HUDEP-2 (cell line): ENCODE results near the gene ASB13.

ENCODE experiments used
- DNase-seq, 76 experiments: peaks; one replicate each; lab custom pipeline; 2025; ENCODE audit not compliant: unreplicated experiment in 76 of 76; lab: John Stamatoyannopoulos, UW

ASB13 gene

DNA sequence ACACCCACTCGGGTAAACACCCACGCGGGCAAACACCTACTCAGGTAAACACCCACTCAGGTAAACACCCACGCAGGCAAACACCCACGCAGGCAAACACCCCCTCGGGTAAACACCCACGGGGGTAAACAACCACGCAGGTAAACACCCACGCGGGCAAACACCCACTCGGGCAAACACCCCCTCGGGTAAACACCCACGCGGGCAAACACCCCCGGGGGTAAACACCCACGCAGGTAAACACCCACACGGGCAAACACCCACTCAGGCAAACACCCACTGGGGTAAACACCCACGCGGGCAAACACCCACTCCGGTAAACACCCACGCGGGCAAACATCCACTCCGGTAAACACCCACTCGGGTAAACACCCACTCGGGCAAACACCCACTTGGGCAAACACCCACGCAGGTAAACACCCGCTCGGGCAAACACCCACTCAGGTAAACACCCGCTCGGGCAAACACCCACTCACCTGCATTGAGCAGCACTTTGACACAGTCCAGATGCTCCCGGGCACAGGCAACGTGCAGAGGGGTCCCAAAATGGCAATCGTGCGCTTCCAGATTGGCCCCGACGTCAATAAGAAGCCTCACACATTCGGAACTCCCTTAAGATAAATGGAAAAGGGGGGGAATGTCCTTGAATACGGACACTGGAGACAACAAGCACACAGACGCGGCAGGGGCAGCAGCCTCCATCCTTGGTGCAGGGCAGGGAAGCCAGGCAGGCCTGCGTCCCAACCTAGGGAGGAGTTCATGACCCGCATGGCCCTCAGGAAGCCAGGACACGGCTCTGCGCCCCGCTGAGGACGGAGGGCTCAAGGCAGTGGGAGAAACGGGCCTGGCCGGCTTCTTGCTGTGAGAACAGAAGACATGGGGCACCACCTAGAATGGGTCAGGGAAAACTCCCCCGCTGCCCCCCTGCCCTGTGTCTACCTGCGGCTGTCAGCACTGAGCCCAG is 17.6 kb downstream of the ASB13 start:
- peak in 1 of 76 experiments; percentile 4 for DNase-seq

DNA sequence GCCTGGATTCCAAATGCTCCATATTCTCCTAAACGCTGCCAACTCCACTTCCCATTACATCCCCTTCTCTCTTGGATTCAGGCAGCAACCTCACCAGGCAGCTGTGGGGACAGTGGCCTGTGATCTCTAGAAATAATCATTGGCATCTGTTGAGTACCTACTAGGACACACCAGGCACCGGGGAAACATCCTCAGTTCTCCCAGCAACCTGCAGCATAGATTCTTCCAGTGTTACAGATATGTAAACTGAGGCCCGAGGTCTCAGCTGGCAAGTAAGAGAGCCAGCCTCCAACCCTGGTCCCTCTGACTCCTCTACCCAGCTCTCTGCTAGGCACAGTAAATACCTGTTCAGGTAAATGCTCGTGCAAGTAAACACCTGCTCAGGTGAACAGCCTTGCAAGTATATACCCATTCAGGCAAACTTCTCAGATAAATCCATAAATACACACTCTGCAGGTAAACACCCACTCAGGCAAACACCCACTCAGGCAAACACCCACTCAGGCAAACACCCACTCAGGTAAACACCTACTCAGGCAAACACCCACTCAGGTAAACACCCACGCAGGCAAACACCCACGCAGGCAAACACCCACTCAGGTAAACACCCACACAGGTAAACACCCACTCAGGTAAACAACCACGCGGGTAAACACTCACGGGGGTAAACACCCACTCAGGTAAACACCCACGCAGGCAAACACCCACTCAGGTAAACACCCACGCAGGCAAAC is 18.7 kb downstream of the ASB13 start:
- no peak for DNase-seq

DNA sequence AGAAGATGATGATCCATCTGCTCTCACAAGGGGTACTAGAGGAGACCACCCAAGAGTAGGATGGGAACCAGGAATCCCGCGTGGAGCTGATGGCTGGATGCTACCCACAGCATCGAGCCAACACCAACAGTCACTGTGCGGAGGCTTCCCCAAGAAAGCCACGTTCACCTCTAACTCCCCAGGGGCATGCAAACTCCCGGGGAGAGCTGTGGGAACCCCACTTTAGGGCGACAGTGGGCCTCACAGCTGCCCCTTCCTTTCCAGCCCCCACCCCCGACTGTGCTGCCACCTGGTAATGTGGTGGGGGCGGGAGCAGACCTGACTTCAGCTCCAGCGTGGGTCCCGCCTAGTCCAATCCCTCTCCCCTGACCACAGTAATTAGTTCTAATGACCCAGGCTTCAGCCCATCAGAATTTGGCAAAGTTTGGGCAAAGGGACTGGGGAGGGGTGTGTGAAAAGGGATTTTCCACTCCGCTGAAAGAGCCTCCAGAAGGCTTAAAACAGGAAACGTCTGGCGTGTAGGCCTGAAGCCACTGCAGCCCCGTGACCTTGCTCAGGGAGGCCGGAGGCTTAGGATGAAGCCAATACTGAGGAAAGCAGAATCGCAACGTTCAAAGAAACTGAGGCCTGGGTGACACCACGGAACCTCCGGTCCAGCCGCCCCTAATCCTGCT is 20.3 kb downstream of the ASB13 start:
- no peak for DNase-seq

DNA sequence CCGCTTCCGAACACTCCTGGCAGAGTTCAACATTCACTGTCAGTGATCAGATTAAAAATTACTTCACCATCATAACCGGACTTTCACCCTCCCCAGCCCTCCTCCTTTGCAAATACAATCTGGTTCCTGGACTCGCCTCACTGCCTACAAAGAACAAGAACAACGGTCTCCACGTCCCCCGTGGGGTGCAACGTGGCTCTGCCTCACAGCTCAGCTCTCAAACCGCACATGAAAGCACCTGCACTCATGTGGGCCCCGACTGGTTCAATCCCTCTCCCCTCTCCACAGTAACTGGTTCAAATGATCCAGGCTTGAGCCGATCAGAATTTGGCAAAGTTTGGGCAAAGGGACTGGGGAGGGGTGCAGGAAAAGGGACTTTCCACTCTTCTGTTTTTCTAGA is 21.0 kb downstream of the ASB13 start:
- no peak for DNase-seq

DNA sequence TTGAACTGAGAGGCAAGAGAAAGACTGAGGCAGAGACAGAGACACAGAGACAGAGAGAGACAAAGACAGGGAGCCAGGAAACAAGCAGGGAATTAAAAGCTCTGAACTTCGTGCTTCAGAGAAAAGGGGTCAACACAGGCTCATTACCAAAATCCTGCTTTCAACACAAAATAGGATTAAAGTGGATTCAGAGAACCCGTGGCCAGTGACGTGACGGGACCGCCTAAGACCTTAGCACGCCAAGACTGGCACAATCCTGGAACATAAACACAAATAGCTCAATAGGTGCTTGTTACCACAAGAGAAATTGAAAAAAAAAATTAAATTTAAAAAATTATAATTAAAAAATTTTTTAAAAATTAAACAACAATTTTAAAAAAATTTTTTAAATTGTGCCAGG is 21.5 kb downstream of the ASB13 start:
- no peak for DNase-seq

DNA sequence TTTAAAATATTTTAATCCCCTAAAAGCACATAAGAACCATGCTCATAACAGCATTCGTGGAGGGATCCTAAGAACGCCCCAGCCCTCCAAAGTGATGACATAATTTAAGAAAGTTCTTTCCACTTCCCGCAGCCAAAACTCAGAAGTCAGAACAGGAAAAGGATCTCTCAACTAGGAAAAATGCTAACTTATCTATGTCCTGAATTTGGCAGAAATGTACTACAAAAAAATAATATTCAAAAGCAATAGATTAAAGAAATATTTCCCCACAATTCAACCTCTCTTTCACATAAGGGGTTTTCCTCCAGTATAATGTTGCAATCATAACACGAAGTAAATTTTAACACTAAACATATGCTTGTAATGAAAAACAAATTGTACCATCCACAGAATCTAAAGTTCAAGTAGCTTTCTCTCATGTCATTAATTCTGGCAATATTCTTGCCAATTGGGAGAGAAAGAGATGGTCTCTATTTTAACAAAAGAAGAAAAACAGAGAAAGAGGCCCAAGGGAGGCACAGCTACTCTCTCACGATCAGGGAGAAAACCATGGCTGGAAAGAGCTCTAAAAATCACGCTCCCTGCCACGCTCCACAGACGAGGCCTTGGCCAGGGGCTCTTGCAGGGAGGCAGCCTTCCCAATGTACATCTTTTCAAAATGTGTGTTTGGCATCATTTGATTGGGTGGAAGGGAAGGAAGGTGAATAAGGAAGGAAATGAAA is 22.9 kb downstream of the ASB13 start:
- no peak for DNase-seq

DNA sequence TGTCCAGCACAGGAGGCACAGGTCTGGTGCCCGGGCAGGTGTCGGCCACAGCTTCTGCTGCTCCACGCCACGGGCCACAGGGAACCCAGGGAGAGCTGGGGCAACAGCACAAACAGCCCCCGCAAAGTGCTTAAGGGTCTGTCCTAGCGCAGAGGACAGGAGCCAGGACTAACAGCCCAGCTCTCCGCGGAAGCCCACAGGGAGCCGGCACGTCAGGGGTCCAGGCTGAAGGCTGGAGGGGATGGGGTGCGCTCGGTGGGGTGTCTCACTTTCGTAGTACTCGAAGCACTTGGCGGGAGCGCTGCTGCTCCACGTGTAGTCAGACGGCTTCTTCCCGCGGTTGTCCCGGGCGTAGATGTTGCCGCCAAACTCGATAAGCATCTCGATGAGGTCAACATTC is 24.9 kb downstream of the ASB13 start:
- DNase-seq, result no peak

DNA sequence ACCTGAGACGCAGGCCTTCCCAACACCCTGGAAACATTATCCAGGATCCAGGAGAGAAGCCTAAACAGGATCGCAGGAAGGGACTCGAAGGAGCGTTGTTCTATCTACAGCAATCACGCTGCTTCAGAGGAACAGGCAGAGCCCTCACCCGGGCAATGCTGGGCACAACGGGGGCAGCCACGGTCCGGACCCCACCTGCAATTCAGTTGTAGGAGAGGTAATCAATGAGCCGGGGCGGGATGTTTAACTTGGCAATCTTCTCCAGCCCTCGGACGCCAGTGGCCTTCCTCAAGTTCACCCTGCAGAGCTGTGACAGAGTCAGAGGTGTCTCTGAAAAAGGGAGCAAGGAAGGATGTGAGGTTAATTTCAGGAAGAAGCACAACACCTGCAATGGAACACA is 25.9 kb downstream of the ASB13 start:
- DNase-seq, result no peak

DNA sequence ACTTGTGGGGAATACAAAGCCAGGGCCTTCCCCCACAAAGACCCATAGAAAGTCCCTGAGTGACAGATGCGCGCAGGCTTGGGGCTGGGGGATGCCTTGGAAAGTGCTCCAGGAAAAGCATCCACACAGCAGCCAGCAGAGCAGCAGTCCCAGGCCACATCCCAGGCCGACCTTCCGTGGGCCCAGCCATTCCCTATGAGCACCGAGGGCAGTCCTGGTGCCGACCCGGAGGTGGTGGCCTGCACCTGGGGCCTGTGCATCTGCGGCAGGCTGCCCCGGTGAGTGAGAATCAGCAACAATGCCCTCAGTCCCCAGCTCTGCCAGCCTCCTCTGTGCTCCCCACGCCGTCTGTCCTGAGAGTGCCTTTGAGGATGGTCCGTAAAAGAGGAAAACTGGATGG is 26.4 kb downstream of the ASB13 start:
- no peak for DNase-seq

DNA sequence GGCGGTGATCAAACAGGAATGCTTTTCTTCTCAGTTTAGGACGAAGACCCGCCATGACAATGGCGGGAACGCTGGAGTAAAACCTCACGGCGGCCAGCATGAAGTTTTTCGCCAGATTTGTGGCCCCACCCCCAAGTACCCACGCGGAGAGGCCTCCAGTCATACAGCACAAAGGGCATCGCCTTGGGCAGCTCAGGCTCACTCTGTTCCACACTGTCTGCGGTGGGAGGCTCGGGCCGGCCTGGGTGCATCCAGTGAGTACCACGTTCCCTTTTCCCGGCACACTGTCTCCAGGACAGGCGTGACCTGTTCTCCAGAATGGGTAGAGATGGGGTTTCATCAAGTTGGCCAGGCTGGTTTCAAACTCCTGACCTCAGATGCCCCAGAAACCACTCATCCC is 27.3 kb downstream of the ASB13 start:
- DNase-seq, result no peak

DNA sequence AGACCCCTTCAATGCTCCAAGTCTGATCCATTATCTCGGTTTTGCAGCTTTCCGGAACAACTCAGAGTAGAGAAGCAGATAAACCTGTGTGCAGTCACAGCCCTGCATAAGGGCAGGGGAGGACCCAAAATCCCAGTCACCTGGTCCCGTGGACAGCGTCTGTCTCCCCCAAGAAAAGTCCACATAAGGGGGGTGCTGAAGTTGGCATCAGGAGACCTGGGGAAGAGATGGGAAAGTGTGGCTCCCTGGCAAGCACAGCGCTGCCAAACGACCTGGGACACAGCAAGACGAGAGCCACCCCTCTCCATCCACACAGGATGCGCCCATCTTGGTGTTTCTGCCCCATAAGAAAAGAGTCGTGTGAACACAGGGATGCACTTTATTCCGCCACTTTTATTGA is 27.9 kb downstream of the ASB13 start:
- DNase-seq, result no peak

DNA sequence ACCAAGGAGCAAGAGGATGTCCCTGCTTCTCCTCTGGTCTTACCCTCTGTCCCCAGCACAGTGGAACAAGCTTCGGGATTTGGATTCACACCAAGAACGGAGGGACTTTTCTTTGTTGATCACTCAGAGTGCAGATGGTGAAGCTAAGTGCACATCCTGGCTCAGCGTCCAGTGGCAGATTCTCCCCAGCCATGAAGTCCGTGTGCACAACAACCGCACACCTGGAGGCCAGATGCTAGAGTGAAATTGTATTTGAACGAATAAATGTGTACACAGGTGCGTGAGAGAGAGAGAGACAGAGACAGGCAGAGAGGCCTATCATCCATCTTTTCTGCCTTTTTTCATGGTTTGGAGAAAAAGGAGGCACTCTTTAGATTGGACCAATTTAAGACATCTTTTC is 31.5 kb downstream of the ASB13 start:
- no peak for DNase-seq

DNA sequence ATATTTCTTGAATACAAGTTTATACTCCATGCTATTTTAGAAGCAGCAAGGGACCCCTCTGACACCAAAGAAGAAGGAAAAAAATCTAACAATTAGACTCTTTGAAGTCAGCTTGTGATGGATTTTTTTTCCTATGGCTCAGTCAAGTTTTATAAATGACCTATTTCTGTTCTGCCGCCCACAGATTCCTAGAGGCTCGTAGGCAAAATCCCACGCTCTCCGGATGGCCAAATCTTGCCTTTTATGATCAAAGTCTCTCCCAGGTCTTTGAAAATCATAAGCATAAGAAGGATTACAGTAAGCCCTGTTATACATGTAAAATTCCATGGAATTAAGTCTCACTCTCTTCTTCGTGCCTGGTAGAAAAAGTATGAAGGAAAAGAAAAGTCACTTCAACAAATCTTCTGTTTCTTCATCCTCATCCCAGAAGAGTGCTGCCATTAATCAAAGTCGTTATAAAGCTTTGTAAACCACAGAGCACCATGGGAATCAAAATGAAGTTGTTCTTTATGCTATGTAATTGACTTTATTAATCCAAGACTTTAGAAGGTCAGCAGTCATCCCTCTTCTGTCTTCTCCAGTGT is 33.1 kb downstream of the ASB13 start:
- DNase-seq, result no peak

DNA sequence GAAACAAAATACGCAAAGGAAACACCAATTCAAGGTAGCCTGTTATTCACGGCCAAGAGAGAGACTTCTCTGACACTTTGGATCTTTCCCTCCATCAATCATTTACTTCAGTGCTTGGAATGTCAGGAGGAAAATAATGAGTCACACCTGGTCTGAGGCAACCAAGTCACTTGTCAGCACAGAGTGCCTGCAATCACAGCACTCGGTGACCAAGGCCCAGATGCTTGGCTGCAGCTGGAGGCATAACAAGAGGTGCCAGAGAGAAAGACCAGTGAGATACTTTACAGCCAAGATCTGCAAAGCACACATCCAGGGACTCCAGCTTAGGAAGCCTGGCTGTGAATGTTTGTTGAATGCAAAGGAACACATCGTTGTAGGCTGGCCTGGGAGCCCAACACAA is 33.9 kb downstream of the ASB13 start:
- no peak for DNase-seq

DNA sequence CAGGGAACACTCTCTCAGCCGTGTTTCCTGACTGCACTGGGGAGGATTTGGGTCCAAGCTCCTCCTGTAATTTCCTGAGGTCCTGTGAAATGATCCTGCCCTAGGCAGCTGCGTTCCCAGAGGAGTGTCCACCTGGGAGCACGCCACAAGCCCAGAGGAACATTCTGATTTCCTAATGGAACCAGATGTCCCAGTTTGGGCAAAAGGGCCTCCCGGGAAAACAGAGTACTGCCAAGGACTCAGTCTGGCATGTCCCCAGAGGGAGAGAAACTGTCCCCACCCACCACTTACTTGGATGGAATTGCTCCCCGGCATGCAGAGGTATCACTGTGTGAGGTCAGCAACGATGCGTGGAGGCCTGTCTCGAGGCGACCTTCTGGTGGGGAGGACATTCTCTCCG is 34.5 kb downstream of the ASB13 start:
- DNase-seq, result no peak

DNA sequence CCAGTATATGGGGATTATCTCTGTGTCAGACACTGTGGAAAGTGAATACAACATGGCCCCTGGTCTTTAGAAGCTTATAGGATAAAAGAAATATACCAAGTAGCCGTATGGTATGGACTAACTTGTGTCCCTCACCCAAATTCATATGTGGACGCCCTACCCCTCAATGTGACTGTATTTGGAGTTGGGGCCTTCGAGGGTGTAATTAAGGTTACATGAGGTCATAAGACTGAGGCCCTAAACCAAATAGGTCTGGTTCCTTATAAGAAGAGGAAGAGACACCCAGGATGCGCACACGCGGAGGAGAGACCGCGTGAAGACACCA is 36.3 kb downstream of the ASB13 start:
- no peak for DNase-seq

DNA sequence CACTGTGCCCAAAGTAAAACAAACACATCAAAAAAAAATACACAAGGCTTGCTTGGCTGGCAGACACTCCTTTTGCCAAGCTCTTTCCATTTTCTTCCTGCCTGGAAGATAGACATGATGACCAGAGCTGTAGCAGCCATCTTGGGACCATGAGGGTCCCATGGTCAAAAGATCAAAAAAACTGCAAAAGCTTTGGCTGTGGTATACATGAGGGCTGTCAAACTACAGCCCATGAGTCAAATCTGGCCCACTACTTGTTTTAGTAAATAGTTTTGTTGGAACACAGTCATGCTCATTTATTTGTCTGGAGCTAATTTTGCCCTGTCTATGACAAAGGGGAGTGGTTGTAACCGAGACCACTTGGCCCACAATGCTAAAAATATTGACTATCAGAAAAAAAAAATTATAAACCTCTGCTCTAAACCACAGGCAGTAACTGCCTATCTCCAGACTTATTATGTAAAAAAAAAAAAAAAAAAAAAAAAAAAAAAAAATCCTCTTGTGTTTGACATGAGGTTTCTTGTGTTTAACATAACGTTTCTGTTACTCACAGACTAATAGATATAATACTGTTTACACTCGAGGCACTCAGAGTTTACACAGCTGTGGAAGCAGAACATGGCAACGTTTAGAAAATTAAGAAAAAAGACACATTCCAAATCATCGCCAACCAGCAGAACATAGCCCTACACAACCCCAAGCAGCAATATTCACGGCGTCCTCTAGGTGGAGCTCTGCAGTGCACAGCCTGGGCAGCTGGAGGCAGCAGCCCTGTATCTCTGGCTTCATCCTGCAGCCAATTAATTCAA is 36.9 kb downstream of the ASB13 start:
- peak in 70 of 76 experiments; percentile 5 to 87 (median 60) for DNase-seq

DNA sequence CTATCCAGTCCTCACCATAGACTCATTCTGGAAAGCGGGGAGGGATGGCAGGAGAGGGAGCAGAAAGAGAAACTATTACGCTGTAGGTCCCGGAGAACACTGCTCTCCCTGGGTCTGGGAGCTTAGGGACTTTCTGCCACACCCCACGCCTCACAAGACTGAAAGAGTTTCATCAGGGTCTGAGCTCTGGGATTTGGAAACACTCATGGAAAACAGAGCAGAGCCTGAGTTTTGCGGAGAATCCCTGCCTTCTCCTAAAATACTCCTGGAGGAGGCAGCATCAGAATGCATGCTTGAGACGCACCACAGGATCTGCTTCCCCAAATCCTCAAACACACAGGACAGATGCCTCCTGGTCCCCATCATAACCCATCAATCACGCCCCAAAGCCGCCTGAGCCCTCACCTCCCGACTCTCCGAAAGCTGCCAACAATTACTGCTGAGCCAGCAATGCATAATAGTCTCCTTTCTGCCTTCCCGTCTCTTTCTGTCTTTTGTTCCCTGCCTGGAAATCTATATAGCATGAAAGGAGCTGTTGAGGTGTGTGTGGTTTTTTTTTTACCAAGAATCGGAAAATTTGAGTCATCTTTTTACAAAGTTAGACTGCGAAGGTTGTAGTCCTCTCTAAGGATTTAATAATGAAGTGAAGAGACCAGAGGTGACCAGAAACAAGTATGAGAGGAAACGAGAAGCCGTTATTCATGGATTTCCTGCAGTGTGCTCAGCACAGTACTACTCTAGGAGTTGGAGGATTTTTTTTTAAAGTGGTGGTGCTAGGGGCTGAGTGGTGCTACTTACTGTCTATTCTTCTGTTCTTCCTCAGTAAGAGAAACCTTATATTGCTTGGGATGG is 37.7 kb downstream of the ASB13 start:
- DNase-seq, result peak in 1 of 76 experiments; percentile 2
